HEK293T (cell line): ENCODE measurements around the gene GABRA4.

Experiments
- CTCF ChIA-PET: fragments of 350-600 bp; formaldehyde crosslinking; extraction: SDS; loops from one replicate; lab custom pipeline; 2021; ENCODE audit warnings: antibody characterized with exemption, inconsistent platforms; lab: Yijun Ruan, JAX
- POLR2A ChIA-PET: fragments of 350-600 bp; formaldehyde crosslinking; extraction: SDS; loops from one replicate; lab custom pipeline; 2020; ENCODE audit warnings: antibody characterized with exemption, inconsistent platforms; lab: Yijun Ruan, JAX
- DNase-seq: peaks from one replicate; pipeline ENCODE4 v3.0.0; 2012; ENCODE audit warnings: mixed read lengths; ENCODE audit errors: extremely low spot score
- ARNT ChIP-seq: fragments of 450-650 bp; IDR thresholded peaks from 2 replicates; pipeline ENCODE4 v1.6.1; 2017; ENCODE audit warnings: mild to moderate bottlenecking
- BHLHE40 ChIP-seq: fragments of 450-650 bp; IDR thresholded peaks from 2 replicates; pipeline ENCODE4 v1.6.1; 2016; ENCODE audit warnings: mild to moderate bottlenecking, moderate library complexity, borderline replicate concordance
- CTBP1 ChIP-seq: fragments of 450-650 bp; IDR thresholded peaks from 2 replicates; pipeline ENCODE4 v1.6.1; 2016; ENCODE audit warnings: borderline replicate concordance
- ELF4 ChIP-seq: fragments of 450-650 bp; IDR thresholded peaks from 2 replicates; pipeline ENCODE4 v1.6.1; 2017; ENCODE audit warnings: antibody characterized with exemption
- FOXA1 ChIP-seq: fragments of 450-650 bp; IDR thresholded peaks from 2 replicates; pipeline ENCODE4 v1.6.1; 2016; ENCODE audit warnings: mild to moderate bottlenecking
- FOXK2 ChIP-seq: fragments of 450-650 bp; IDR thresholded peaks from 2 replicates; pipeline ENCODE4 v1.6.1; 2016; ENCODE audit warnings: mild to moderate bottlenecking
- FOXM1 ChIP-seq: fragments of 450-650 bp; IDR thresholded peaks from 2 replicates; pipeline ENCODE4 v1.6.1; 2017; ENCODE audit warnings: mild to moderate bottlenecking, borderline replicate concordance
- HDGF ChIP-seq: fragments of 450-650 bp; IDR thresholded peaks from 2 replicates; pipeline ENCODE4 v1.6.1; 2017; ENCODE audit warnings: antibody characterized with exemption, borderline replicate concordance
- L3MBTL2 ChIP-seq: fragments of 450-650 bp; conservative IDR thresholded peaks from 2 replicates; pipeline ENCODE4 v1.6.1; 2016; ENCODE audit warnings: mild to moderate bottlenecking
- LEF1 ChIP-seq: fragments of 450-650 bp; IDR thresholded peaks from 2 replicates; pipeline ENCODE4 v1.6.1; 2017; ENCODE audit warnings: mild to moderate bottlenecking, borderline replicate concordance
- NFRKB ChIP-seq: fragments of 450-650 bp; IDR thresholded peaks from 2 replicates; pipeline ENCODE4 v1.6.1; 2016; ENCODE audit warnings: mild to moderate bottlenecking, moderate library complexity
- SP1 ChIP-seq: fragments of 450-650 bp; IDR thresholded peaks from 2 replicates; pipeline ENCODE4 v1.6.1; 2017
- SUZ12 ChIP-seq: fragments of 450-650 bp; IDR thresholded peaks from 2 replicates; pipeline ENCODE4 v1.6.1; 2016; ENCODE audit warnings: mild to moderate bottlenecking
- TARDBP ChIP-seq: fragments of 450-650 bp; IDR thresholded peaks from 2 replicates; pipeline ENCODE4 v1.6.1; 2016
- ZNF384 ChIP-seq: fragments of 450-650 bp; IDR thresholded peaks from 2 replicates; pipeline ENCODE4 v1.6.1; 2016
- TF ChIP-seq, protein P1 (sequence below): fragments of 450-650 bp; IDR thresholded peaks from 2 replicates; pipeline ENCODE4 v1.6.1; 2016

Gene GABRA4

DNA sequence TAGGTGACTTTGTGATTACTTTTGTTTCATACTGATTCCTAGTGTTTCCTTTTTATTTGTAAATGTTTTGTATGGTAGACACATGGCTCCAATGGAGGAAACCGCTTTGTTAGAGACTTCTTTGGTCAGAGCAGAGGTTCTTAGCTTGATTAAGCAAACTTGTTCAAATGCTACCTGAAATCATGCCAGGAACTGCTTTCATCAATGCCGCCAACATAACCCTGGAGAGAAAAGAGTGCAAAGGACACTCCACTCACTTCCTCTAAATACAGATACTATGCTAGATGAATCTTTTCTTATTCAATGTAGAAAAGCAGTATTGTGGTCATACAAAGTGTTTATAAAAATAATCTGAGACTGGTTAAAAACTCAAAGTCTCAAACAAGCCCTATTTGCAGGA, 58.7 kb downstream of the GABRA4 start:
- TF ChIP-seq TARDBP: no peak
- TF ChIP-seq FOXK2: no peak
- TF ChIP-seq FOXM1: no peak
- TF ChIP-seq CTBP1: no peak
- TF ChIP-seq NFRKB: no peak
- no peak for TF ChIP-seq LEF1
- TF ChIP-seq ZNF384: no peak
- no peak for TF ChIP-seq L3MBTL2
- no peak for TF ChIP-seq ELF4
- TF ChIP-seq HDGF: no peak
- no peak for TF ChIP-seq SUZ12
- TF ChIP-seq, protein P1, sequence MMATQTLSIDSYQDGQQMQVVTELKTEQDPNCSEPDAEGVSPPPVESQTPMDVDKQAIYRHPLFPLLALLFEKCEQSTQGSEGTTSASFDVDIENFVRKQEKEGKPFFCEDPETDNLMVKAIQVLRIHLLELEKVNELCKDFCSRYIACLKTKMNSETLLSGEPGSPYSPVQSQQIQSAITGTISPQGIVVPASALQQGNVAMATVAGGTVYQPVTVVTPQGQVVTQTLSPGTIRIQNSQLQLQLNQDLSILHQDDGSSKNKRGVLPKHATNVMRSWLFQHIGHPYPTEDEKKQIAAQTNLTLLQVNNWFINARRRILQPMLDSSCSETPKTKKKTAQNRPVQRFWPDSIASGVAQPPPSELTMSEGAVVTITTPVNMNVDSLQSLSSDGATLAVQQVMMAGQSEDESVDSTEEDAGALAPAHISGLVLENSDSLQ: no peak
- TF ChIP-seq BHLHE40: no peak
- TF ChIP-seq ARNT: no peak
- TF ChIP-seq SP1: no peak
- no peak for TF ChIP-seq FOXA1
- ChIA-PET CTCF (no interaction called here), POLR2A (no interaction called here)
- no peak for DNase-seq

GRCh38 chr4:46933686-46934085, 59.7 kb downstream of the GABRA4 start:
- POLR2A ChIA-PET: no interaction called here
- CTCF ChIA-PET: no interaction called here
- TF ChIP-seq FOXA1: no peak
- TF ChIP-seq FOXK2: no peak
- TF ChIP-seq FOXM1: no peak
- DNase-seq: no peak

DNA sequence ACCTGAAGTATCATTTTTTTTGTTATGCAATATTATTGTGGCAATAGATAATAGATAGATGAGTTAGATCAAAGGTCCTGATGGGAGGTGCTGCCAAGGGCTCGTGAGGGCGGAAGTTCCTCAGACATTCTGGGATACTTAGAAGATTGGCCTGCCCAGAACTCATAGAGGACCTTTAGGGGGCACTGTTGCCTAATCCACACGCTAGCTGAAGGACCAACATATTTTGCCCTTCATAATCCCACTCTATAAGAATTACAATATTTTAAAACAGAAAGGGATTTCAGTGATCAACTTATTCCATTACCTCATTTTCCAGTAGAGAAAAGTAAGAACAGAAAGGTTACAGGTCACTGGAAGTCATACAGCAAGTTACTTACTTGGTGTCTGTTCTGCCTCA, 61.4 kb downstream of the GABRA4 start:
- DNase-seq: peak; percentile 15
- TF ChIP-seq TARDBP (no peak), L3MBTL2 (no peak), LEF1 (no peak), SP1 (no peak), HDGF (no peak)
- TF ChIP-seq, protein P1: no peak
- ChIA-PET CTCF (interaction anchor here (0.6 to 1.5 kb wide), 11 partner anchors 9 to 451 kb away, joined by 3 to 5 read pairs (median 3); no protein-coding TSS in a partner anchor), POLR2A (no interaction called here)

DNA sequence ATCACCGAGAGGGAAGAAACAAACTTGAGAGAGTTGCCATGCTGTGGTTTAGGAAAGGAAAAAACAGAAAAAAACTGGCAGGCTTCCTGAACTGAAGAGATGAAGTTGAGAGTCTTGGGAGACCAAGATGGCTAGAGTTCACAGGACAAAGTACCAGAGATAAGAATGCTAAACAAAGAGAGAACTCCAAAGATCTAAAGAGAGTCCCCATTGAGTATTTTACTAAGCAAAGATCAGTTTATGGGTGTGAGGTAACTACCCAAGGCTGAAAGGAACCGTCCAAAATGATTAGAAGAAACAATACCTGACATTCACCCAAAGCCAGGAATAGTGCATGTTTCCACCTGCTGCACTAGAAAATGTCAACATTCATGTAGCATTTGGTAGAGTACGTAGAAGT, 62.5 kb downstream of the GABRA4 start:
- TF ChIP-seq, protein P1: no peak
- TF ChIP-seq FOXM1 (no peak), ELF4 (no peak)

DNA sequence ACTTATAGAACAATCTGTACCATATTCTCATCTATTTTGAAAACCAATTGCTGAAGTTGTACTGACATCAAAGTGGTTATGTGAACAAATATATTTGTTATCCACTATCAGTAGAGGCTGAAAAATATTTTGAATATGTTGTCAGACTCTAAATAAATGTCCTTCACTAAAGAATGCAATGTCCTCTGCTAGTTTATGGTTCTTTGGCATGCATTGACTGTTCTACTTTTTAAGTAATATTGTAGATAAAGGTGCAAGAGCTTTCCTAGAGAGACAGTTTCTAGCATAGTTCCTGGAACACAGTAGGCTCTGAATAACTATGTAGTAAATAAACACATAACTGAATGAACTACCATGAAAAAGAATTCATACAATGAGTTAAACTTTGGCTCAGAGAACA, 66.2 kb downstream of the GABRA4 start:
- ChIA-PET CTCF (no interaction called here), POLR2A (no interaction called here)
- TF ChIP-seq NFRKB: no peak
- no peak for TF ChIP-seq CTBP1
- no peak for TF ChIP-seq ZNF384
- TF ChIP-seq SUZ12: no peak
- no peak for TF ChIP-seq SP1
- TF ChIP-seq LEF1: no peak
- TF ChIP-seq FOXA1: no peak
- TF ChIP-seq BHLHE40: no peak
- TF ChIP-seq FOXM1: no peak
- TF ChIP-seq, protein P1: no peak
- TF ChIP-seq L3MBTL2: no peak
- no peak for TF ChIP-seq FOXK2
- TF ChIP-seq ELF4: no peak
- TF ChIP-seq TARDBP: no peak
- TF ChIP-seq HDGF: no peak
- no peak for TF ChIP-seq ARNT
- no peak for DNase-seq

More for the DNA sequence above, 62.5 kb downstream of the GABRA4 start:
- ChIA-PET CTCF (interaction anchor here (1.0 kb wide), 1 partner anchor 94 kb away, joined by 4 read pairs; no protein-coding TSS in a partner anchor), POLR2A (no interaction called here)
- no peak for DNase-seq

GRCh38 chr4:46924789-46925529, 68.4 kb downstream of the GABRA4 start:
- POLR2A ChIA-PET: no interaction called here
- DNase-seq: no peak
- TF ChIP-seq SUZ12 (no peak), LEF1 (no peak), FOXK2 (no peak), FOXA1 (no peak), BHLHE40 (no peak), CTBP1 (no peak), L3MBTL2 (no peak), ZNF384 (no peak), SP1 (no peak), ELF4 (no peak), FOXM1 (no peak), TARDBP (no peak), NFRKB (no peak), HDGF (no peak)
- CTCF ChIA-PET: no interaction called here
